NCI-H2107 treated with DMSO at 0.1 percent for 48 hours (cell line): Measurements from ENCODE around the gene FOXK2.

Experiments used
- DNase-seq: peaks from one replicate; lab custom pipeline; 2025; ENCODE audit not compliant: unreplicated experiment; lab: John Stamatoyannopoulos, UW

FOXK2 gene

GRCh38 chr17:82602487-82602886, 83.0 kb downstream of the FOXK2 start:
- no peak for DNase-seq

GRCh38 chr17:82602986-82603710, 83.6 kb downstream of the FOXK2 start:
- no peak for DNase-seq

GRCh38 chr17:82603981-82604448, 84.5 kb downstream of the FOXK2 start:
- no peak for DNase-seq

- no peak for DNase-seq
These were observed 85.0 kb downstream of the FOXK2 start for GRCh38 chr17:82604532-82604931.

GRCh38 chr17:82605939-82606600, 86.5 kb downstream of the FOXK2 start:
- DNase-seq, result no peak

- no peak for DNase-seq
These were observed 89.3 kb downstream of the FOXK2 start for GRCh38 chr17:82608816-82609215.

GRCh38 chr17:82609655-82610054, 90.1 kb downstream of the FOXK2 start:
- no peak for DNase-seq

- DNase-seq, result peak; percentile 25
These were observed 91.9 kb downstream of the FOXK2 start for GRCh38 chr17:82611140-82612058.

GRCh38 chr17:82613283-82614094, 94.0 kb downstream of the FOXK2 start:
- no peak for DNase-seq

GRCh38 chr17:82614095-82614631, 94.6 kb downstream of the FOXK2 start:
- no peak for DNase-seq

GRCh38 chr17:82615084-82616020, 95.8 kb downstream of the FOXK2 start:
- no peak for DNase-seq

- DNase-seq, result no peak
These were observed 96.6 kb downstream of the FOXK2 start for GRCh38 chr17:82616021-82616711.

GRCh38 chr17:82619211-82619610, 99.7 kb downstream of the FOXK2 start:
- no peak for DNase-seq

GRCh38 chr17:82619641-82620040, 100.1 kb downstream of the FOXK2 start:
- DNase-seq, result no peak

GRCh38 chr17:82623707-82624106, 104.2 kb downstream of the FOXK2 start:
- DNase-seq, result no peak

GRCh38 chr17:82627405-82627804, 107.9 kb downstream of the FOXK2 start:
- no peak for DNase-seq

GRCh38 chr17:82629748-82630147, 110.2 kb downstream of the FOXK2 start:
- no peak for DNase-seq

- DNase-seq, result no peak
These were observed 110.7 kb downstream of the FOXK2 start for GRCh38 chr17:82630212-82630611.

GRCh38 chr17:82631544-82631943, 112.0 kb downstream of the FOXK2 start:
- no peak for DNase-seq
